Measurements from ENCODE around the gene ARHGAP22.

Gene ARHGAP22

DNA sequence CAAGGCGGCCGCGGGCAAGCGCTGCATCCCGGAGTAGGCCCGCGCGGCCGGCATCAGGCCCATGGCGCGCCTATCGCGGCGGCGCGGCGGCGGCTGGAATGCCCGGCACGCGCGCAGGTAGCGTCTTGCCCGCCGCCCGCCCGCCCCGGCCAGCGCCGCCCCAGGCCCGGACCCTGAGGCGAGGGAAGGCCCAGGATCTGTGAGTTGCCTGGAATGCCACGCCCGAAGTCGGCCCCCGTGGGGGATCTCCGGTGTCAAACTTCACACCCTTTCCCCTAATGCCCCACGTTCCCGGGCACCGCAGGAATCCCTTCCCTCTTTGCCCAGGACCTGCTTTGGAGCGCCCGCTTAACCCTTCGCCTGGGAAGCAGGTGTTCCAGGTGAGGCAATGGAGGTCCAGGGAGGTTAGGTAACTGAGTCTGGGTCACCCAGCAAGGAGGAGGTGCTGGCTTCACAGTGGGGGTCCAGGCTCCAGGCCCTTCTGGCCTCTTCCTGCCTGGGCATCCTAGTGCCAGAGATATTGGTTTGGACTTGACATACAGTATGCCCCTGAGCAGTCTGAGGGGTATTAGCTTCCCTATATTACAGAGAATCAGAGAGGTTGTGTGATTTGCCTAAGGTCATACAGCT lies 138.1 kb downstream of the ARHGAP22 start:
- TF ChIP-seq, protein P1, sequence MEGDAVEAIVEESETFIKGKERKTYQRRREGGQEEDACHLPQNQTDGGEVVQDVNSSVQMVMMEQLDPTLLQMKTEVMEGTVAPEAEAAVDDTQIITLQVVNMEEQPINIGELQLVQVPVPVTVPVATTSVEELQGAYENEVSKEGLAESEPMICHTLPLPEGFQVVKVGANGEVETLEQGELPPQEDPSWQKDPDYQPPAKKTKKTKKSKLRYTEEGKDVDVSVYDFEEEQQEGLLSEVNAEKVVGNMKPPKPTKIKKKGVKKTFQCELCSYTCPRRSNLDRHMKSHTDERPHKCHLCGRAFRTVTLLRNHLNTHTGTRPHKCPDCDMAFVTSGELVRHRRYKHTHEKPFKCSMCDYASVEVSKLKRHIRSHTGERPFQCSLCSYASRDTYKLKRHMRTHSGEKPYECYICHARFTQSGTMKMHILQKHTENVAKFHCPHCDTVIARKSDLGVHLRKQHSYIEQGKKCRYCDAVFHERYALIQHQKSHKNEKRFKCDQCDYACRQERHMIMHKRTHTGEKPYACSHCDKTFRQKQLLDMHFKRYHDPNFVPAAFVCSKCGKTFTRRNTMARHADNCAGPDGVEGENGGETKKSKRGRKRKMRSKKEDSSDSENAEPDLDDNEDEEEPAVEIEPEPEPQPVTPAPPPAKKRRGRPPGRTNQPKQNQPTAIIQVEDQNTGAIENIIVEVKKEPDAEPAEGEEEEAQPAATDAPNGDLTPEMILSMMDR (conservative IDR thresholded peaks at IDR 0.05; ENCODE audit: low read depth, low read length), result no peak
- DNase-seq (ENCODE audit: low read depth), result no peak
- H3K4me3 ChIP-seq (ENCODE audit: low read length), result peak overlapping the region; percentile 9

DNA sequence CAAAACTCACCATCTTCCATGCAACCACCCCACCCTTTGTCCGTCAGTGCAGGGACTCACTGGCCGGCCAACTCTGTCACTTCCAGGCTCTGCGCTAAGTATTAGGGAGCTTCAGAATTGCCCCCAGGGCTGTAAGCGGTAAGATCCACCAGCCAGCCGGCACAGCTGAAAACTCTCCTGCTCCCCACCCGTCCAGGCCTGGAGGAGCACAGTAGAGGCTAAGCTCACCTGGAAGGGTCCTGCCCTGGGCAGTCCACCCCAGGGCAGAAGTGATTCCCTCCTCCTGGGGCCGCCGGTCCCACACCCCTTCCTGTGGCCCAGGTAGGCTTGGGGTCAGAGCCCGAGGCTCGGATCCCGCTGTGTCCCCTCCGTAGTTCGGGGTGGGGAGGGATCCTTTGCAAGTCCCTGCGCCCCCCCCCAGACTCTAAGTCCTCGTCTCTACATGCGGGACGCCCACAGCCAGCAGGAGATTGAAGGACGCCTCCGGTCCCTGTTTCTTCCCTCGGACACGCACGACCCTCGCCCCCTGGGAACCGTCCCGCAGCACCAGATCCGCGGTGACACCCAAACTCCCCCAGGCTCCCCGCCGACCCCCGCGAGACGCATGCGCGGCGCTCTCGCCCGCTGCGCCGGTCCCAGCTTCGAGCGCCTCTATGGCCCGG lies 138.9 kb downstream of the ARHGAP22 start:
- TF ChIP-seq, protein P1 (conservative IDR thresholded peaks at IDR 0.05; ENCODE audit: low read depth, low read length), result no peak
- DNase-seq (ENCODE audit: low read depth), result no peak
- H3K4me3 ChIP-seq (ENCODE audit: low read length), result peak overlapping the region; percentile 17

DNA sequence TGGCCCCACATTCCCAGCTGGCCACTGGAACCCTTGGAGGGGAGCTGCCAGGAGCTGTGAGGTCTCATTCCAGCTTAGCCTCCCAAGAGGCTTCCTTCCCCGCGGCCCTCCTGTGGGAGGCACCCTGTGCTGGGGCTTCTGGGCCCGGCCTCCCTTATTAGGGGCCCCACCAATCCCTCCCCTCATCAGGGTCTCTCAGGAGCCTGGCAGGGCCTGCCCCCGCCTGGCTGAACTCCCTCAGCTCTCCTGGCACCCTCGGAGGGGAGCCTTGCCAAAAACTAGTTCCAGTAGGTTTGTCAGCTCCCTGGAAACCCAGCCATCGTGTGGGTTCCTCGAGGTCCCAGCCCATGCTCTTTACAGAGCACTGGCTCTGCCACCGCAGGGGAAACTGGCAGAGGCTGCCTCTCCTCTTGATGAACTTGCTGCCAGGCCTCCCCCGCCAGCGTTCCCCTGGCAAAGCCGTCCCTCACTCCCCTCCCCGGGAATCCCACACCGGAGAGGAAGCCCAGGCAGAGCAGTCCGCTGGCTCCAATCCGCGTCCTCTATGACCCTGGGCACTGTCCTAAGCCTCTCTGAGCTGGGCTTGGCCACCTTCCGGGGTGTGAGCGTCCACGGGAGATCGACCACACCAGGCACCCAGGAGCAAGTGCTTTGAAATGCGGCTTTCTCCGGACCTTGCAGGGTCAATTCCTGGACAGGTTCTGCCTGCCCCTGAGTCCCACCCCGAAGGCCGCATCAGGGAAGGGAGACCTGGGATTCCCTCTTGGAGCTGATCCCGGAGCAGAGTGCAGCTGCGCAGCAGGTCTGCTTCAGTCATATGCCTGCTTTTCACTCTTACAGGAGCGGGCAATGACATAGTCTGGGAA lies 139.8 kb downstream of the ARHGAP22 start:
- no peak overlapping the region for H3K4me3 ChIP-seq (ENCODE audit: low read length)
- TF ChIP-seq, protein P1 (conservative IDR thresholded peaks at IDR 0.05; ENCODE audit: low read depth, low read length), result no peak
- DNase-seq (ENCODE audit: low read depth), result no peak

DNA sequence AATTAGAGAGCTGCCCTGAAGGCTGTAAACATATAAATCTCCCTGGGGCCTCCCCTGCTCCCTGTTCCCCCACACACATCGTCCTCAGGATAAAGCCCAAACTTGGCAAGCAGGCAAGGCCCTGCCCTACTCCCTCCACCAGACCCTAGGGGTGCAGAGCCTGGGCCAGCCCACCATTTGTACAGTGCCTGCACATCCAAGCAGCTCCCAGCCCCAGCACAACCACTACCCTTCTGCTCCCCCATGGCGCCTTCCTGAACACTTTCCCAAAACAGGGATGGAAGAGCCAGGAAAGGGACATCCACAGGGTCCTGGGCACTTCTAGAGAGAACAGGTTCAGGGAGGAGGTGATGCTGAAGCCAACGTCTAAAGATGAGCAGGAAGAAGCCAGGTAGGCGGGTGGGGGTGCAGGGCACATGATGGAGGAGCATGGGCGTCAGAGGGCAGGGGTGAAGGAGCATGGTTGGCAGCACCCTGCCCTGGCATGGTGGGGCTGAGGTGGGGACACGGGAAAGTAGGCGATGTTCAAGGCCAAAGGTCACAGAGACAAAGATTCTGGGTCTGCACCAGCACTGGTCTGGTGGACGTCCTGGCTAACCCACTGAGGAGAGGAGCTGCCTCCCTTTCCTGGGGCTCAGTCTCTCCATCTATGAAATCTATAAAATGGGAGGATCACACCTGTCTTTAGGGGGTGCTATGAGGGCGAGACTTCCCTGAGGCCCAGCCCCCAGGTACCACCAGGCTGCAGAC lies 140.6 kb downstream of the ARHGAP22 start:
- DNase-seq (ENCODE audit: low read depth), result no peak
- H3K4me3 ChIP-seq (ENCODE audit: low read length), result no peak overlapping the region
- TF ChIP-seq, protein P1 (conservative IDR thresholded peaks at IDR 0.05; ENCODE audit: low read depth, low read length), result no peak

DNA sequence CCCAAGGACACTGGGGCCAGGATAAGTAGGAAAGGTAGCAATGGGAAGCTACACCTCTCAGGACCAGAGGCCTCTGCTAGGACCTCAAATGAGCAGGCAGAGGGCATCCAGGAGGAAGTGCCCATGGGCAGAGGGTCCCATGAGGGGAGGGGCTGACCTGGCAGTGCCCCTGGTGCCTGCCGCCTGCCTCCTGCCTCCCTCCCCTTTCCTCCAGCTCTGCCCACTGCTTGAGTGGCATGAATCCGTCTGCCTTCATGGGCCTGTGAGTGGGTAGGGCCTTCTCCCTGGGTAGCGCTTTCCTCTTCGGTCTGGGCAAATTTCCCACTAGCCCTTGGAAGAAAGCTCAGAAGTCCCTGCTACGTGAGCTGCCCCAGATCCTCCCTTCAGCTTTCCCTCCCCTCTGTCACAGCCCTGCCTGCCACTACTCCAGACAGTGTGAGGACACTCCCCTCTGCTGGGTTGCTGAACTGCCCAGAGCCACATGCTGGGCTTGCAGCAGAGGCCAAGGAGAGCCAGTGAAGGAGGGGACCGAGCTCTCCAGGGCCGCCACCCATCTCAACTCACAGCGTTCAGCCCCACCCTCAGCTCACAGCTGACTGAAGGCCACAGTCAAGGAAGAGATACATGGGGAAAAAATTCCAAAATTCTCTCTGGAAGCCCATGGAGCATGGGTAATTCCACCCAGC lies 141.4 kb downstream of the ARHGAP22 start:
- TF ChIP-seq, protein P1 (conservative IDR thresholded peaks at IDR 0.05; ENCODE audit: low read depth, low read length), result no peak
- DNase-seq (ENCODE audit: low read depth), result no peak
- H3K4me3 ChIP-seq (ENCODE audit: low read length), result no peak overlapping the region

DNA sequence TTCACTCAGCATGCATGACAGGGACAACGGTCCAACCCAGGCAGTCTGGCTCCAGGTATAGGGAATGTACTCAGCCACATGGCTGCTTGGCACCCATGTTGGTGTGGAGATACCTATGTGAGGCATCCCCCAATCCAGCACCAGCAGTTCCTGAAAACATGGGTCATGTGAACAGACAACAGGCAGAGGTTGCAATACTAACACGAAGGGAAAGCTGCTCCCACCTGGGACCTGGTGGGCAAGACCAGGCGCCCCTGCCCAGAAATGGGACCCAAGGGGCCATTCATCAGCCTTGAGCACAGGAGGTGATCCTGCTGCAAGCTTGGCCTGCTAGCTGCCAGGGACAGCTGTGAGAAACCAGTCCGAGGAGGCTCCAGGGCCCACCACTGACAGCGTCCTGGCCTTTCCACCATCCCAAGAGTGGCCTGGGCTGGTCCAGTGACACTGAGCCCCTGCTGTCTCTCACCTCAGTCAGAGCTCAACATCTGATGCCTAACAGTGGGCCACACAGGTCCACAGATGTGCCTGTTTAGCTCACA lies 142.3 kb downstream of the ARHGAP22 start:
- TF ChIP-seq, protein P1 (conservative IDR thresholded peaks at IDR 0.05; ENCODE audit: low read depth, low read length), result no peak
- no peak overlapping the region for H3K4me3 ChIP-seq (ENCODE audit: low read length)
- no peak for DNase-seq (ENCODE audit: low read depth)
